Parathyroid adenoma (tissue), 2 donors: ENCODE measurements around the gene PCSK5.

ENCODE experiments used
- H2AFZ ChIP-seq: fragments of 300-600 bp; sonication (generic); one replicate; pipeline ENCODE4 v1.7.0; 2017; ENCODE audit warnings: antibody characterized with exemption, mild to moderate bottlenecking
- H3K27ac ChIP-seq: fragments of 300-600 bp; sonication (generic); one replicate; pipeline ENCODE4 v1.7.0; 2017
- H3K27me3 ChIP-seq: fragments of 300-600 bp; sonication (generic); one replicate; pipeline ENCODE4 v1.7.0; 2017; ENCODE audit warnings: low read length; ENCODE audit not compliant: control insufficient read depth, insufficient read depth
- H3K36me3 ChIP-seq: fragments of 300-600 bp; sonication (generic); one replicate; pipeline ENCODE4 v1.7.0; 2017; ENCODE audit warnings: low read length; ENCODE audit not compliant: control insufficient read depth, insufficient read depth
- H3K4me1 ChIP-seq: fragments of 300-600 bp; sonication (generic); one replicate; pipeline ENCODE4 v1.7.0; 2017; ENCODE audit warnings: control low read depth
- H3K4me2 ChIP-seq: fragments of 300-600 bp; sonication (generic); one replicate; pipeline ENCODE4 v1.7.0; 2017; ENCODE audit warnings: low read length
- H3K4me3 ChIP-seq: fragments of 300-600 bp; sonication (generic); one replicate; pipeline ENCODE4 v1.7.0; 2017; ENCODE audit warnings: low read depth, low read length
- H3K79me2 ChIP-seq: fragments of 300-600 bp; sonication (generic); one replicate; pipeline ENCODE4 v1.7.0; 2017; ENCODE audit warnings: control low read depth
- H3K9ac ChIP-seq: fragments of 300-600 bp; sonication (generic); one replicate; pipeline ENCODE4 v1.7.0; 2017; ENCODE audit warnings: mild to moderate bottlenecking
- H3K9me3 ChIP-seq: fragments of 300-600 bp; sonication (generic); one replicate; pipeline ENCODE4 v1.7.0; 2017; ENCODE audit warnings: low read length; ENCODE audit not compliant: control insufficient read depth
- CTCF ChIP-seq: fragments of 300-600 bp; sonication (generic); IDR thresholded peaks from one replicate; pipeline ENCODE4 v1.7.0; 2017; ENCODE audit warnings: antibody characterized with exemption, mild to moderate bottlenecking
- donor health status: primary hyperparathyroidism.

PCSK5 gene

GRCh38 chr9:76013809-76014208 is 123.3 kb downstream of the PCSK5 start:
- Histone ChIP-seq H3K27ac (no peak overlapping the region), H2AFZ (no peak overlapping the region), H3K4me3 (no peak overlapping the region), H3K36me3 (peaks cover 2% of the 10 kb centered on the region), H3K9ac (no peak overlapping the region), H3K4me2 (no peak overlapping the region), H3K27me3 (no peaks in the 10 kb centered on the region), H3K4me1 (no peaks in the 10 kb centered on the region), H3K79me2 (no peaks in the 10 kb centered on the region), H3K9me3 (no peaks in the 10 kb centered on the region)
- no peak for TF ChIP-seq CTCF

GRCh38 chr9:76018235-76018634 is 127.8 kb downstream of the PCSK5 start:
- H3K4me2 ChIP-seq = no peak overlapping the region
- no peaks in the 10 kb centered on the region for H3K79me2 ChIP-seq
- no peak for TF ChIP-seq CTCF
- no peaks in the 10 kb centered on the region for H3K27me3 ChIP-seq
- H3K36me3 ChIP-seq = no peaks in the 10 kb centered on the region
- H2AFZ ChIP-seq = no peak overlapping the region
- no peaks in the 10 kb centered on the region for H3K4me1 ChIP-seq
- H3K9ac ChIP-seq = no peak overlapping the region
- no peaks in the 10 kb centered on the region for H3K9me3 ChIP-seq
- H3K27ac ChIP-seq = no peak overlapping the region
- no peak overlapping the region for H3K4me3 ChIP-seq

GRCh38 chr9:76018761-76019160 is 128.3 kb downstream of the PCSK5 start:
- Histone ChIP-seq H3K27me3 (no peaks in the 10 kb centered on the region), H3K36me3 (no peaks in the 10 kb centered on the region), H3K9me3 (no peaks in the 10 kb centered on the region), H3K79me2 (no peaks in the 10 kb centered on the region), H3K27ac (no peak overlapping the region), H3K4me3 (no peak overlapping the region), H2AFZ (no peak overlapping the region), H3K4me2 (no peak overlapping the region), H3K9ac (no peak overlapping the region), H3K4me1 (no peaks in the 10 kb centered on the region)
- no peak for TF ChIP-seq CTCF

- no peaks in the 10 kb centered on the region for H3K4me1 ChIP-seq
- no peak overlapping the region for H3K4me2 ChIP-seq
- H3K27me3 ChIP-seq = no peaks in the 10 kb centered on the region
- no peaks in the 10 kb centered on the region for H3K79me2 ChIP-seq
- H3K36me3 ChIP-seq = no peaks in the 10 kb centered on the region
- H3K27ac ChIP-seq = no peak overlapping the region
- H3K9ac ChIP-seq = no peak overlapping the region
- no peak for TF ChIP-seq CTCF
- no peaks in the 10 kb centered on the region for H3K9me3 ChIP-seq
- H2AFZ ChIP-seq = no peak overlapping the region
- no peak overlapping the region for H3K4me3 ChIP-seq
Measured at GRCh38 chr9:76020652-76021051, 130.2 kb downstream of the PCSK5 start.

GRCh38 chr9:76022317-76022716 is 131.8 kb downstream of the PCSK5 start:
- Histone ChIP-seq H3K4me3 (no peak overlapping the region), H3K9me3 (no peaks in the 10 kb centered on the region), H2AFZ (no peak overlapping the region), H3K27ac (no peak overlapping the region), H3K79me2 (no peaks in the 10 kb centered on the region), H3K4me2 (no peak overlapping the region), H3K4me1 (no peaks in the 10 kb centered on the region), H3K27me3 (no peaks in the 10 kb centered on the region), H3K9ac (no peak overlapping the region), H3K36me3 (no peaks in the 10 kb centered on the region)
- TF ChIP-seq CTCF = no peak
